DLD1 (cell line): ENCODE measurements around the gene VPS13A.
"Not testable (repeated sequence)": the region's sequence is repeated elsewhere in the genome, so short reads cannot be mapped to it uniquely, and the experiment has no call there.

Experiments
- in situ Hi-C: cut with HindIII; loops from 2 replicates; pipeline ENCODE4 v1.10.0; 2017; ENCODE audit warnings: low sequenced_read_pairs

Gene VPS13A

DNA sequence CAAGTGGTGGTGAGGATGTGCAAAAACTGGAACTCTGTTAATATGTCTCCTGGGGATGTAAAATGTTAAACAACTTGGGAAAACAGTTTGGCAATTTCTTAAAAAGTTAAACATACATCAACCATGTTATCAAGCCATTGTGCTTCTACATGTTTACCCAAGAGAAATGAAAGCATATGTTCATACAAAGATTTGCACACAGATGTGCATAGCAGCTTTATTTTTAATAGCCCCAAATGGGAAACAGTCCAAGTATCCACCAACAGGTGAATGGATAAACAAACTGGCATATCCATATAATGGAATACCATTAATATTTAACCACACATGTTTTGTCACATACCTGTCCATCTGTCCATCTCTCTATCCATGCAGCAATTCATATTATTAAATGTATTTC is 6.2 kb downstream of the VPS13A start:
- in situ Hi-C loops = no loop called here

DNA sequence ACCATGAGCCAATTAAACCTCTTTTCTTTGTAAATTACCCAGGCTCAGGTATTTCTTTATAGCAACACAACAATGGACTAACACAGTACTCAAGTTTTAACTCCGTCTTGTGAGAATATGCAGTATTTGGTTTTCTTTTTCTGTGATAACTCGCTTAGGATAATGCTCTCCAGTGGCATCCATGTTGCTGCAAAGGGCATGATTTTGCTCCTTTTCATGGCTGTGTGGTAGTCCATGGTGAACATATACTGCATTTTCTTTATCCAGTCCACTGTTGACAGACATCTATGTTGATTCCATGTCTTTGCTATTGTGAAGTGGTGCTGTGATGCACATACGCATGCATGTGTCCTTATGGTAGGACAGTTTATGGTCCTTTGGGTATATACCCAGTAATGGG is 10.9 kb downstream of the VPS13A start:
- in situ Hi-C loops = no loop called here

GRCh38 chr9:77194423-77194822 is 17.1 kb downstream of the VPS13A start:
- in situ Hi-C loops = no loop called here

DNA sequence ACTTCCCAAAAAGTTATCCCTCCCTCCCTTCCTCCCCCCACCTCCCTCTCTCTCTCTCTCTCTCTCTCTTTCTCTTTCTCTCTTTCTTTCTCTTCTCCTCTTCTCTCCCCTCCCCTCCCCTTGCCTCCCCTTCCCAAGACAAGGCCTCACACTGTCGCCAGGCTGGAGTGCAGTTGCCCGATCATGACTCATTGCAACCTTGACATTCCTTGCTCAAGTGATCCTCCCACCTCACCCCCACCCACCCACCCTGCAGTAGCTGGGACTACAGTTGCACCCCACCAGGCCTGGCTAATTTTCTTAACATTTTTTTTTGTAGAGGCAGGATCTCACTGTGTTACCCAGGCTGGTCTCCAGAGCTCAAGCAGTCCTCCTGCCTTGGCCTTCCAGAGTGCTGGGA is 32.8 kb downstream of the VPS13A start:
- in situ Hi-C loops = no loop called here

DNA sequence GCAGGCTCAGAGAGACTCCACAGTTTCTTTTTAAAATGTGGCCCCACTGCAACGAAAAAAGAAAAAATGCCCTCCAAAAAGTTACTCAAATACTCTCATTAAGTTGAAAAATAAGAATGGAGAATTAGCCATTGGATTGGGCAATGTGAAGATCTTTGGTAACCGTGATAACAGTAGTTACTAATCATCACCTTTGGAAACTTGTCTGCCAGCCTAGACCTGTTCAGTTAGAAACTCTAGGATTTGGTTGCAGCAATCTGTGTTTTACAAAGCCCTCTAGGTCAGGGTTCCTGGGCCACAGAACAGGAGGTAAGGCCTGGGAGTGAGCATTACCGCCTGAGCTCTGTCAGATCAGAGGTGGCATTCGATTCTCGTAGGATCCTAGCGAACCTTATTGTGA is 34.2 kb downstream of the VPS13A start:
- in situ Hi-C loops = no loop called here

- in situ Hi-C loops = no loop called here
These were observed 35.5 kb downstream of the VPS13A start for GRCh38 chr9:77212801-77213200.

DNA sequence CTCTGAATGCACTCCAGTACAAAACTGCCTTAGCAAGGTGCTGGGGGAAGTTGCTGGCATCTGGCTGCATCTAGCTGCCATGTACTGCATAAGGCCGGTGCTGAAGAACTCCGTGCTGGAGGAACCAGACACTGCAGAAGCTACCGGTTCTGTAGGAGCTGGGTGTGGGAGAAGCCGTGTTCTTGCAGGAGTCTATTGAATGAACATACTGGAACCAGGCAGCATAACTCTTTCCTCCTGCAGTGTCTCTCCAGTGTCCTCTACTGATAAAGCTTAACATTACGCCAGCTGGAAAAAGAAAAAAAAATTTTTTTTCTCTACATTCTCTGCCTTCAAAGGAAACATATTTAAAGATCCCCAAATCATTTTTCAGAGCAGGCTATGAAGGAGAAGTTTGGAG is 38.5 kb downstream of the VPS13A start:
- in situ Hi-C loops = no loop called here

GRCh38 chr9:77218612-77219011 is 41.3 kb downstream of the VPS13A start:
- in situ Hi-C loops = no loop called here

GRCh38 chr9:77221431-77221830 is 44.1 kb downstream of the VPS13A start:
- in situ Hi-C loops = no loop called here

GRCh38 chr9:77224746-77225312 is 47.5 kb downstream of the VPS13A start:
- in situ Hi-C loops = no loop called here

- in situ Hi-C loops = no loop called here
These were observed 59.4 kb downstream of the VPS13A start for GRCh38 chr9:77236693-77237092.

- in situ Hi-C loops = no loop called here
These were observed 60.6 kb downstream of the VPS13A start for GRCh38 chr9:77237896-77238295.

DNA sequence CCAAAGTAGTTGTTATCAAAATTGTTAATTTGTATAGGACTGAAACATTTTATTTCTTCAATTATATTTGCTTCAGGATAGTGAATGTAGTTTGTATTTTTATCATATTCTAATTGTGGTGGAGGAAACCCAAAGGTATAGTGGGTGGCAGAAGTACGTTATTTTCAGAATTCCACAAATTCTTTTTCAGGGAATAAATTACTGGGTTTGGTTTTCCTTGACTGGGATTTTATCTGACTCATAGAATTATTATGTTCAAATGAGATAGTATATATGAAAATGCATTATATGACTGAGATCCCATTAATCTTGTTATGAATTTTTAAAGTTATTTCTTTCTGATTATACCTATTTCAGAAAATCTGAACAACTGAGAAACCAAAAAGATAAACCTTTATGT is 73.7 kb downstream of the VPS13A start:
- in situ Hi-C loops = no loop called here

DNA sequence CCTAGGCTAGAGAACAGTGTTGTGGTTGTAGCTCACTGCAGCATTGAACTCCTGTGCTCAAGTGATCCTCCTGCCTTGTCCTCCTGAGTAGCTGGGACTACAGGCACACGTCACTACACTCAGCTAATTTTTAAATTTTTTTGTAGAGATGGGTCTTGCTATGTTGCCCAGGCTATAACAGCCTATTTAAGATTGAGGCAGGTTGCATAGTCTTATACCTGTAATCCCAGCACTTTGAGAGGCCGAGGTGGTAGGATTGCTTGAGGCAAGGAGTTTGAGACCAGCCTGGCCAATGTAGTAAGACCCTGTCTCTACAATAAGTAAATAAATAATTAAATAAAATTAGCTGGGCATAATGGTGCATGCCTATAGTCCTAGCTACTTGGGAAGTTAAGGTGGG is 79.9 kb downstream of the VPS13A start:
- in situ Hi-C loops = no loop called here

- in situ Hi-C loops = no loop called here
These were observed 84.3 kb downstream of the VPS13A start for GRCh38 chr9:77261605-77262004.

GRCh38 chr9:77267762-77268161 is 90.4 kb downstream of the VPS13A start:
- in situ Hi-C loops = not testable (repeated sequence)

DNA sequence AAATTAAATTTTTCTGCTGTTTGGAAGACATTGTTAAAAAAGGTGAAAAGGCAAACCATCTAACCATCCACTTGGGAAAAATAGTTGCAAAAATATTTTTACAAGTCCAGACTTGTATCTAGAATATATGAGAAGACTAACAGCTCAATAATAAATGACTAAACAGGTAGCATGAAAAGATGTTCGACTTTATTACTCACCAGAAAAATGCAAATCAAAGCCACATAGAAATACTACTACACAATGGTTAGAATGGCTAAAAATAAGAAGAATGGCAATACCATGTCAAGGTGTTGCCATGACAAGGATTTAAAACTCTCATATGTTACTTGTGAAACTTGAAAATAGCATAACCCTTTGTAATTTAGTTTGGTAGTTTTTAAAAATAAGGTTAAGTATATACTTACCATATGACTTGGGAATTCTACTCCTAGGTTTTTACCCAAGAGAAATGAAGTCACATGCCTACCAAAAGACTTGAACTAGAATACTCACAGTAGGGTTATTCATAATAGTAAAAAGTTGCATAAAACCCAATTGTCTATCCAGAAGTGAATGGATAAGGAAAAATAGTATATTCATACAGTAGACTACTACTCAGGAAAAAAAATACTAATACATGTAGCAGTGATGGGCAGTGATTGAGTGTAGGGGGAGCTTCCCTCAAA is 93.8 kb downstream of the VPS13A start:
- in situ Hi-C loops = no loop called here

DNA sequence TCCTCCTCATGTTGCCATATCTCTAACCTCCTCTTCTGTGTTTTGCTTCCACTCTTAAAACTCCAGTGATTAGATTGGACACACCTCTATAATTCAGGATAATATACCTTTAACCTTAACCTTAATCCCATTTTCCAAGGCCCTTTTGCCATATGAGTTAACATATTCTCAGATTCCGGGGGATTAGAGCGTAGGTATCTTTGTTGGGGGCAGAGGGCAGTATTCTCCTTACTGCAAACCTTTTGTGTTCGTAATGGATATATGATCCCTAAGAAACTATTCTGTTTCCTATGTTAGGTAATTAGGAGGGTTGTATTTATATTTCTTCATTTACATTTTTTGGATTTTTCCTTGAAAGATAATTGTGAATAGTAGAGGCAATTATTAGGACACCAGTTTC is 99.5 kb downstream of the VPS13A start:
- in situ Hi-C loops = no loop called here

DNA sequence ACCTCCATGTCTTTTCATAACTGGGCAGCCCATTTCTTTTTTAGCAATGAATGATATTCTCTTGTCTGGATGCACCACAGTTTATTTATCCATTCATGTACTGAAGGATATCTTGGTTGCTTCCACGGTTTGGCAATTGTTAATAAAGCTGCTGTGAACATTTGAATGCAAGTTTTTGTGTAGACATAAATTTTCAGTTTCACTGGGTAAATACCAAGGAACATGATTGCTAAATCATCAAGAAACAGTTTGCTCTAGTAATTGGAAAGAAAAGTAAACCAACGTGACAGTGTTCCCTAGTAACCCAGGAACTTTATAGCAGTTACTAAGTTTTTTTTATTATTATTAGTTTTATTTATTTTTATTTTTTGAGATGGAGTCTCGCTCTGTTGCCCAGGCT is 100.4 kb downstream of the VPS13A start:
- in situ Hi-C loops = no loop called here

GRCh38 chr9:77283991-77284390 is 106.7 kb downstream of the VPS13A start:
- in situ Hi-C loops = no loop called here

GRCh38 chr9:77284616-77285015 is 107.3 kb downstream of the VPS13A start:
- in situ Hi-C loops = no loop called here

- in situ Hi-C loops = no loop called here
These were observed 113.0 kb downstream of the VPS13A start for GRCh38 chr9:77290373-77290772.

DNA sequence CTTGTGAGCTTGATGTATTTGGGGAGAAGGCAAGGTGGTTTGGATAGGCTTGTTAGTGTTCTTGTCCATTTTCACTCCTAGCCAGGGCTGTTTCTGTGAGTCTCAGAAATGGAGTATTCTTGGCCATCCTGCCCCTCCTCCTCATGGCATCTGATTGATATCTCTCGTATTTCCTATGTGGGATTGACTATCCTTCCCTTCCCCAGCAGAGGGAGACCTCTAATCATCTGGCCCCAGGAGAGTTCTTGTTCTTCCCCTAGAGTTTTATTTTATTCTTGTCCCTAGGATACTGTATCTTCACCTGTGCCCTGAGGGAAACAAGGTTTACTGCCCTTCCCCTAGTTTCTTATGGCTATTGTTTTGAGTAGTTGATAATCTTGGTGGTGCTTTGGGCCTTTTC is 114.4 kb downstream of the VPS13A start:
- in situ Hi-C loops = no loop called here
